DOHH2 (cell line): Measurements from ENCODE around the gene SPATA20.

Experiments used
- H3F3A ChIP-seq: fragments of 200-600 bp; sonication (generic), shearing (Covaris generic); 2 replicates; pipeline ENCODE4 v1.6.0; 2016; ENCODE audit warnings: antibody characterized with exemption, mild to moderate bottlenecking; ENCODE audit not compliant: control insufficient read depth, insufficient read depth
- H3K27ac ChIP-seq: fragments of 200-600 bp; sonication (generic); 2 replicates; pipeline ENCODE4 v1.5.1; 2014; ENCODE audit warnings: low read depth, mild to moderate bottlenecking, low read length, moderate library complexity
- H3K27me3 ChIP-seq: fragments of 200-600 bp; sonication (generic); 2 replicates; pipeline ENCODE4 v1.6.1; 2014; ENCODE audit warnings: mild to moderate bottlenecking, low read length, mixed read lengths; ENCODE audit not compliant: control insufficient read depth
- H3K36me3 ChIP-seq: fragments of 200-600 bp; sonication (generic); 2 replicates; pipeline ENCODE4 v1.6.1; 2014; ENCODE audit warnings: mild to moderate bottlenecking, low read length, moderate library complexity, mixed read lengths; ENCODE audit not compliant: control insufficient read depth
- H3K4me1 ChIP-seq: fragments of 200-600 bp; sonication (generic); 2 replicates; pipeline ENCODE4 v1.6.1; 2014; ENCODE audit warnings: mild to moderate bottlenecking, low read length, mixed read lengths; ENCODE audit not compliant: control insufficient read depth
- H3K4me2 ChIP-seq: fragments of 200-600 bp; sonication (generic); 2 replicates; pipeline ENCODE4 v1.6.0; 2014; ENCODE audit warnings: mild to moderate bottlenecking, low read length, moderate library complexity
- H3K4me3 ChIP-seq: fragments of 200-600 bp; sonication (generic); 2 replicates; pipeline ENCODE4 v1.5.1; 2014; ENCODE audit warnings: mild to moderate bottlenecking, low read length, mixed read lengths
- H3K79me2 ChIP-seq: fragments of 200-600 bp; sonication (generic); 2 replicates; pipeline ENCODE4 v1.6.1; 2014; ENCODE audit warnings: mild to moderate bottlenecking, low read length, mixed read lengths; ENCODE audit not compliant: control insufficient read depth
- H3K9me2 ChIP-seq: fragments of 200-600 bp; sonication (generic); replicated peaks from 2 replicates; pipeline ENCODE4 v1.6.1; 2014; ENCODE audit warnings: mild to moderate bottlenecking, low read length, mixed read lengths; ENCODE audit not compliant: control insufficient read depth
- H3K9me3 ChIP-seq: fragments of 200-600 bp; sonication (generic); 2 replicates; pipeline ENCODE4 v1.6.1; 2014; ENCODE audit warnings: antibody characterized with exemption, low read length, mixed read lengths; ENCODE audit not compliant: control insufficient read depth, insufficient read depth
- H4K20me1 ChIP-seq: fragments of 200-600 bp; sonication (generic); 2 replicates; pipeline ENCODE4 v1.6.0; 2014; ENCODE audit warnings: low read depth, mild to moderate bottlenecking, antibody characterized with exemption, low read length, moderate library complexity; ENCODE audit not compliant: control insufficient read depth, insufficient read depth
- EZH2phosphoT487 ChIP-seq: fragments of 200-600 bp; sonication (generic); IDR thresholded peaks from 2 replicates; pipeline ENCODE4 v1.6.1; 2017; ENCODE audit warnings: borderline replicate concordance, mild to moderate bottlenecking, antibody characterized with exemption, low read length, moderate library complexity, mixed read lengths
- TF ChIP-seq, protein P1 (sequence below): fragments of 200-600 bp; sonication (generic); IDR thresholded peaks from one replicate; pipeline ENCODE4 v1.5.1; 2014; ENCODE audit warnings: antibody characterized with exemption, mild to moderate bottlenecking, low read depth, low read length; ENCODE audit not compliant: poor library complexity, severe bottlenecking

Gene SPATA20

DNA sequence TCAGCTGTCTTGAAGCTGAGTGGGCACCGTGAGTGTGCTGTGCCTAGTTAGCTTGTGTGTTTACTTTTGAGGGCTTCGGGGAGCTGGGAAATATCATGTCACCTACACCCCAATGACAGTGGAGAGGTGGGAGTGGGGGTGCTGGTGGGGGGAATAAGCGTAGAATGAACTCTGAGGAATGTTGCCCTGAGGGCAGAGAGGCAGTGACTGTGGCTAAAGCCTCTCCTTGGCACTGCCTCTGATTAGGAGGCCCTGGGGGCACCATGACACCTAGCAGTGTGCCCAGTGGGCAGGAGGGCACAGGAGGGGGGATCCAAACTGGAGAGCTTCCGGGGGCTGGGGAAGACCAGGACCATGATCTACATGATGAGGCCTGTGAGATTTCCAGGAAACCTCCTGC is 38.4 kb downstream of the SPATA20 start:
- Histone ChIP-seq H3K9me3 (no peaks in the 10 kb centered on the region), H3K9me2 (no peaks in the 10 kb centered on the region), H3K27me3 (peaks cover 11% of the 10 kb centered on the region; the same call in 1 of the 2 replicates), H3K4me1 (no peaks in the 10 kb centered on the region), H3K27ac (no peak overlapping the region), H4K20me1 (no peaks in the 10 kb centered on the region), H3K4me2 (no peak overlapping the region), H3K4me3 (no peak overlapping the region), H3K79me2 (no peaks in the 10 kb centered on the region), H3K36me3 (no peaks in the 10 kb centered on the region), H3F3A (no peaks in the 10 kb centered on the region)
- TF ChIP-seq EZH2phosphoT487: no peak
- TF ChIP-seq, protein P1, sequence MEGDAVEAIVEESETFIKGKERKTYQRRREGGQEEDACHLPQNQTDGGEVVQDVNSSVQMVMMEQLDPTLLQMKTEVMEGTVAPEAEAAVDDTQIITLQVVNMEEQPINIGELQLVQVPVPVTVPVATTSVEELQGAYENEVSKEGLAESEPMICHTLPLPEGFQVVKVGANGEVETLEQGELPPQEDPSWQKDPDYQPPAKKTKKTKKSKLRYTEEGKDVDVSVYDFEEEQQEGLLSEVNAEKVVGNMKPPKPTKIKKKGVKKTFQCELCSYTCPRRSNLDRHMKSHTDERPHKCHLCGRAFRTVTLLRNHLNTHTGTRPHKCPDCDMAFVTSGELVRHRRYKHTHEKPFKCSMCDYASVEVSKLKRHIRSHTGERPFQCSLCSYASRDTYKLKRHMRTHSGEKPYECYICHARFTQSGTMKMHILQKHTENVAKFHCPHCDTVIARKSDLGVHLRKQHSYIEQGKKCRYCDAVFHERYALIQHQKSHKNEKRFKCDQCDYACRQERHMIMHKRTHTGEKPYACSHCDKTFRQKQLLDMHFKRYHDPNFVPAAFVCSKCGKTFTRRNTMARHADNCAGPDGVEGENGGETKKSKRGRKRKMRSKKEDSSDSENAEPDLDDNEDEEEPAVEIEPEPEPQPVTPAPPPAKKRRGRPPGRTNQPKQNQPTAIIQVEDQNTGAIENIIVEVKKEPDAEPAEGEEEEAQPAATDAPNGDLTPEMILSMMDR: no peak

- H3K36me3 ChIP-seq: no peaks in the 10 kb centered on the region
- H3K4me2 ChIP-seq: no peak overlapping the region
These were observed 38.9 kb downstream of the SPATA20 start for GRCh38 chr17:50585891-50586290.

GRCh38 chr17:50586421-50587247 is 39.7 kb downstream of the SPATA20 start:
- no peaks in the 10 kb centered on the region for H4K20me1 ChIP-seq
- H3F3A ChIP-seq: no peaks in the 10 kb centered on the region
- no peaks in the 10 kb centered on the region for H3K79me2 ChIP-seq
- no peaks in the 10 kb centered on the region for H3K9me3 ChIP-seq
- H3K4me1 ChIP-seq: no peaks in the 10 kb centered on the region
- no peaks in the 10 kb centered on the region for H3K9me2 ChIP-seq
- peaks cover 11% of the 10 kb centered on the region; the same call in 1 of the 2 replicates for H3K27me3 ChIP-seq
- H3K36me3 ChIP-seq: no peaks in the 10 kb centered on the region
- TF ChIP-seq, protein P1: no peak
- no peak for TF ChIP-seq EZH2phosphoT487
- no peak overlapping the region for H3K27ac ChIP-seq
- H3K4me2 ChIP-seq: no peak overlapping the region
- H3K4me3 ChIP-seq: no peak overlapping the region

More at GRCh38 chr17:50585891-50586290, 38.9 kb downstream of the SPATA20 start:
- TF ChIP-seq EZH2phosphoT487: no peak
- TF ChIP-seq, protein P1: no peak
- no peaks in the 10 kb centered on the region for H4K20me1 ChIP-seq
- no peaks in the 10 kb centered on the region for H3F3A ChIP-seq
- peaks cover 11% of the 10 kb centered on the region; the same call in 1 of the 2 replicates for H3K27me3 ChIP-seq
- H3K27ac ChIP-seq: no peak overlapping the region
- H3K4me3 ChIP-seq: no peak overlapping the region
- no peaks in the 10 kb centered on the region for H3K9me3 ChIP-seq
- no peaks in the 10 kb centered on the region for H3K9me2 ChIP-seq
- no peaks in the 10 kb centered on the region for H3K79me2 ChIP-seq
- no peaks in the 10 kb centered on the region for H3K4me1 ChIP-seq
